Measurements from ENCODE around the gene VMP1.

GRCh38 chr17:59777033-59777432, 69.6 kb downstream of the VMP1 start:
- TF ChIP-seq, protein P1, sequence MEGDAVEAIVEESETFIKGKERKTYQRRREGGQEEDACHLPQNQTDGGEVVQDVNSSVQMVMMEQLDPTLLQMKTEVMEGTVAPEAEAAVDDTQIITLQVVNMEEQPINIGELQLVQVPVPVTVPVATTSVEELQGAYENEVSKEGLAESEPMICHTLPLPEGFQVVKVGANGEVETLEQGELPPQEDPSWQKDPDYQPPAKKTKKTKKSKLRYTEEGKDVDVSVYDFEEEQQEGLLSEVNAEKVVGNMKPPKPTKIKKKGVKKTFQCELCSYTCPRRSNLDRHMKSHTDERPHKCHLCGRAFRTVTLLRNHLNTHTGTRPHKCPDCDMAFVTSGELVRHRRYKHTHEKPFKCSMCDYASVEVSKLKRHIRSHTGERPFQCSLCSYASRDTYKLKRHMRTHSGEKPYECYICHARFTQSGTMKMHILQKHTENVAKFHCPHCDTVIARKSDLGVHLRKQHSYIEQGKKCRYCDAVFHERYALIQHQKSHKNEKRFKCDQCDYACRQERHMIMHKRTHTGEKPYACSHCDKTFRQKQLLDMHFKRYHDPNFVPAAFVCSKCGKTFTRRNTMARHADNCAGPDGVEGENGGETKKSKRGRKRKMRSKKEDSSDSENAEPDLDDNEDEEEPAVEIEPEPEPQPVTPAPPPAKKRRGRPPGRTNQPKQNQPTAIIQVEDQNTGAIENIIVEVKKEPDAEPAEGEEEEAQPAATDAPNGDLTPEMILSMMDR (IDR thresholded peaks at IDR 0.05; ENCODE audit: borderline replicate concordance, extremely low read depth, low read length, poor library complexity, severe bottlenecking): no peak
- TF ChIP-seq EZH2 (IDR thresholded peaks at IDR 0.05; ENCODE audit: borderline replicate concordance, low read depth, low read length, severe bottlenecking): no peak
